GM23248 (cell line): ENCODE data around the gene ZNF467. TPM values are rescaled to one million over a fixed set of nuclear protein-coding genes. Genes with fewer than 3 reads are reported as not detected.

Experiments
- DNase-seq: peaks from one replicate; pipeline ENCODE4 v3.0.0-alpha.2; 2015
- H2AFZ ChIP-seq: fragments of 200-600 bp; sonication (generic); 2 replicates; pipeline ENCODE4 v1.6.1; 2016; ENCODE audit warnings: antibody characterized with exemption
- H3F3A ChIP-seq: fragments of 200-600 bp; sonication (generic); 2 replicates; pipeline ENCODE4 v1.6.1; 2016; ENCODE audit warnings: mild to moderate bottlenecking, antibody characterized with exemption, mixed run types; ENCODE audit not compliant: insufficient read depth
- H3K27ac ChIP-seq: fragments of 200-600 bp; sonication (generic); 2 replicates; pipeline ENCODE4 v1.5.1; 2016; ENCODE audit warnings: mild to moderate bottlenecking
- H3K27me3 ChIP-seq: fragments of 200-600 bp; sonication (generic); replicated peaks from 2 replicates; pipeline ENCODE4 v1.6.1; 2016; ENCODE audit warnings: mild to moderate bottlenecking; ENCODE audit not compliant: insufficient read depth
- H3K36me3 ChIP-seq: fragments of 200-600 bp; sonication (generic); 2 replicates; pipeline ENCODE4 v1.6.1; 2016; ENCODE audit warnings: low read depth, mild to moderate bottlenecking
- H3K4me1 ChIP-seq: fragments of 200-600 bp; sonication (generic); 2 replicates; pipeline ENCODE4 v1.6.1; 2016; ENCODE audit warnings: mild to moderate bottlenecking; ENCODE audit not compliant: insufficient read depth
- H3K4me2 ChIP-seq: fragments of 200-600 bp; sonication (generic); one replicate; pipeline ENCODE4 v1.6.1; 2016; ENCODE audit warnings: mild to moderate bottlenecking; ENCODE audit not compliant: unreplicated experiment
- H3K4me3 ChIP-seq: fragments of 200-600 bp; sonication (generic); 2 replicates; pipeline ENCODE4 v1.5.1; 2016; ENCODE audit warnings: mild to moderate bottlenecking
- H3K79me2 ChIP-seq: fragments of 200-600 bp; sonication (generic); 2 replicates; pipeline ENCODE4 v1.6.1; 2016; ENCODE audit warnings: mild to moderate bottlenecking; ENCODE audit not compliant: insufficient read depth
- H3K9ac ChIP-seq: fragments of 200-600 bp; sonication (generic); 2 replicates; pipeline ENCODE4 v1.6.1; 2016; ENCODE audit warnings: mild to moderate bottlenecking
- H3K9me2 ChIP-seq: fragments of 200-600 bp; sonication (generic); 2 replicates; pipeline ENCODE4 v1.6.1; 2016; ENCODE audit warnings: mixed run types, mild to moderate bottlenecking, moderate library complexity; ENCODE audit not compliant: insufficient read depth
- H3K9me3 ChIP-seq: fragments of 200-600 bp; sonication (generic); one replicate; pipeline ENCODE4 v1.6.1; 2017; ENCODE audit warnings: low read depth
- H4K20me1 ChIP-seq: fragments of 200-600 bp; sonication (generic); 2 replicates; pipeline ENCODE4 v1.6.0; 2016; ENCODE audit not compliant: insufficient read depth
- EZH2 ChIP-seq: fragments of 200-600 bp; sonication (generic); IDR thresholded peaks from 2 replicates; pipeline ENCODE4 v1.6.1; 2018; ENCODE audit warnings: antibody characterized with exemption, mild to moderate bottlenecking; ENCODE audit not compliant: insufficient read depth, poor library complexity, severe bottlenecking
- EZH2phosphoT487 ChIP-seq: fragments of 200-600 bp; sonication (generic); IDR thresholded peaks from 2 replicates; pipeline ENCODE4 v1.6.1; 2018; ENCODE audit warnings: antibody characterized with exemption, moderate library complexity, mild to moderate bottlenecking, low read depth; ENCODE audit not compliant: insufficient read depth
- WGBS, 2 experiments: methylation state at CpG; one replicate each; pipeline ENCODE4 v1.1.6; 2015 to 2017; ENCODE audit warnings: low lambda C conversion rate in 2 of 2, low coverage in 1 of 2; ENCODE audit errors: missing lambda C conversion rate in 2 of 2; 5-methylcytosine and 5-hydroxymethylcytosine counted together
- in situ Hi-C: fragments of 300-500 bp; cut with MboI; formaldehyde crosslinking; loops from 2 replicates; pipeline ENCODE4 v1.15.0; 2020
- polyA plus RNA-seq: library from polyadenylated mRNA; unstranded; fragments of >200 nt; fragmentation: Nextera tagmentation; extraction: Ambion mirVana; gene quantifications from 2 replicates; pipeline ENCODE4 v1.2.1, GENCODE V29; 2016
- total RNA-seq: library from RNA; depleted of rRNA; stranded (reverse); fragments of >200 nt; shearing (Covaris generic); gene quantifications from 2 replicates; pipeline ENCODE4 v1.2.3, GENCODE V29; 2014

ZNF467 gene
- total and polyA plus RNA-seq, 2 experiments from 2014 or later, result not detected

GRCh38 chr7:149817301-149817771 lies 43.9 kb upstream of the ZNF467 start:
- Histone ChIP-seq H3K36me3 (no peaks in the 10 kb centered on the region), H3K4me3 (no peak overlapping the region), H4K20me1 (no peaks in the 10 kb centered on the region), H3K79me2 (no peaks in the 10 kb centered on the region), H3K4me2 (no peak overlapping the region), H3K9me2 (no peaks in the 10 kb centered on the region), H3K4me1 (no peaks in the 10 kb centered on the region), H3K9me3 (no peaks in the 10 kb centered on the region), H3K27me3 (no peaks in the 10 kb centered on the region), H2AFZ (no peak overlapping the region), H3K27ac (no peak overlapping the region), H3F3A (no peaks in the 10 kb centered on the region), H3K9ac (no peak overlapping the region)
- in situ Hi-C loops, result no loop called here
- WGBS, 2 experiments, result 24 to 56% methylated on average over 3 to 8 of the region's 8 CpGs
- no peak for DNase-seq
- TF ChIP-seq EZH2phosphoT487 (no peak), EZH2 (no peak)

DNA sequence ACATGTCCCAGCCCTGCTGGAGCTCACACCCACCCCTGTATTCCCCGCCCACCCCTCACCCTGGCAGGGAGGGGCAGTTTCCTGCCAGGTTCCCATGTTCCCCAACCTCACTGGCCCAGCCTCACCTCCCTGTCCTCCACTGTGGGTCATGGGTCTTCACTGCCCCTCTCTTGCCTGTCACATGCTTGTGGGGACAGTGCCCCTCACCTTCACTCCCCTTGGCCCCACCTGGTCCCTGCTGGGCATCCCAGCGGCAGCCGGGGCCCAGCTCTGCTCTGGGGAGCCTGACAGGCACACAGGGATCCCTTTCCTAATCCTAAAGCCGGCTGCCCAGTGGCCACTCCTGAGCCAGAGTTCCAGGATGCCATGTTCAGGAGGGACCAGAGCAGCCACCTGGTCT lies 43.4 kb upstream of the ZNF467 start:
- WGBS, 2 experiments, result 29 to 35% methylated on average over 3 of the region's 4 CpGs
- no peak overlapping the region for H3K4me3 ChIP-seq
- H2AFZ ChIP-seq, result no peak overlapping the region
- H3F3A ChIP-seq, result no peaks in the 10 kb centered on the region
- H3K27ac ChIP-seq, result no peak overlapping the region
- H3K36me3 ChIP-seq, result no peaks in the 10 kb centered on the region
- no peak overlapping the region for H3K9ac ChIP-seq
- no peaks in the 10 kb centered on the region for H4K20me1 ChIP-seq
- DNase-seq, result no peak
- H3K79me2 ChIP-seq, result no peaks in the 10 kb centered on the region
- TF ChIP-seq EZH2phosphoT487 (no peak), EZH2 (no peak)
- H3K4me1 ChIP-seq, result no peaks in the 10 kb centered on the region
- H3K27me3 ChIP-seq, result no peaks in the 10 kb centered on the region
- no peaks in the 10 kb centered on the region for H3K9me3 ChIP-seq
- in situ Hi-C loops, result no loop called here
- no peaks in the 10 kb centered on the region for H3K9me2 ChIP-seq
- no peak overlapping the region for H3K4me2 ChIP-seq

GRCh38 chr7:149816267-149816751 lies 42.9 kb upstream of the ZNF467 start:
- WGBS, 2 experiments, result 73% methylated on average over 8 to 21 of the region's 21 CpGs
- no peaks in the 10 kb centered on the region for H3K9me2 ChIP-seq
- in situ Hi-C loops, result no loop called here
- no peaks in the 10 kb centered on the region for H3K27me3 ChIP-seq
- H3K36me3 ChIP-seq, result no peaks in the 10 kb centered on the region
- TF ChIP-seq EZH2 (no peak), EZH2phosphoT487 (no peak)
- no peak overlapping the region for H2AFZ ChIP-seq
- H3F3A ChIP-seq, result no peaks in the 10 kb centered on the region
- DNase-seq, result no peak
- no peak overlapping the region for H3K27ac ChIP-seq
- H3K9ac ChIP-seq, result no peak overlapping the region
- no peak overlapping the region for H3K4me3 ChIP-seq
- no peaks in the 10 kb centered on the region for H3K4me1 ChIP-seq
- H3K9me3 ChIP-seq, result no peaks in the 10 kb centered on the region
- no peak overlapping the region for H3K4me2 ChIP-seq
- no peaks in the 10 kb centered on the region for H3K79me2 ChIP-seq
- no peaks in the 10 kb centered on the region for H4K20me1 ChIP-seq

GRCh38 chr7:149815661-149816266 lies 42.4 kb upstream of the ZNF467 start:
- Histone ChIP-seq H3K27ac (no peak overlapping the region), H3K9me3 (no peaks in the 10 kb centered on the region), H3K79me2 (no peaks in the 10 kb centered on the region), H3K9ac (no peak overlapping the region), H3K9me2 (no peaks in the 10 kb centered on the region), H3K27me3 (0 out of 2 replicates have a peak, but pooled peaks cover under 1% of the 10 kb centered on the region), H2AFZ (no peak overlapping the region), H3K4me3 (no peak overlapping the region), H3F3A (no peaks in the 10 kb centered on the region), H3K36me3 (no peaks in the 10 kb centered on the region), H3K4me1 (no peaks in the 10 kb centered on the region), H4K20me1 (no peaks in the 10 kb centered on the region), H3K4me2 (no peak overlapping the region)
- 46 to 51% methylated on average over 10 to 12 of the region's 16 CpGs for WGBS, 2 experiments
- DNase-seq, result no peak
- in situ Hi-C loops, result no loop called here
- TF ChIP-seq EZH2phosphoT487 (no peak), EZH2 (no peak)

- TF ChIP-seq EZH2phosphoT487 (no peak), EZH2 (no peak)
- DNase-seq, result no peak
- H3F3A ChIP-seq, result no peaks in the 10 kb centered on the region
- no peak overlapping the region for H2AFZ ChIP-seq
- H4K20me1 ChIP-seq, result no peaks in the 10 kb centered on the region
- in situ Hi-C loops, result no loop called here
- no peaks in the 10 kb centered on the region for H3K36me3 ChIP-seq
- no peak overlapping the region for H3K9ac ChIP-seq
- H3K4me2 ChIP-seq, result no peak overlapping the region
- H3K9me3 ChIP-seq, result no peaks in the 10 kb centered on the region
- H3K4me1 ChIP-seq, result no peaks in the 10 kb centered on the region
- H3K9me2 ChIP-seq, result no peaks in the 10 kb centered on the region
- H3K27me3 ChIP-seq, result 0 out of 2 replicates have a peak, but pooled peaks cover 4% of the 10 kb centered on the region
- no peak overlapping the region for H3K4me3 ChIP-seq
- H3K79me2 ChIP-seq, result no peaks in the 10 kb centered on the region
- WGBS, 2 experiments, result 72 to 73% methylated on average over 9 to 12 of the region's 12 CpGs
- H3K27ac ChIP-seq, result no peak overlapping the region
These were observed 41.7 kb upstream of the ZNF467 start for GRCh38 chr7:149815121-149815520.
